ENCODE data around the gene CSTF3.
"Not testable (repeated sequence)": the region's sequence is repeated elsewhere in the genome, so short reads cannot be mapped to it uniquely, and the experiment has no call there.

CSTF3 gene

DNA sequence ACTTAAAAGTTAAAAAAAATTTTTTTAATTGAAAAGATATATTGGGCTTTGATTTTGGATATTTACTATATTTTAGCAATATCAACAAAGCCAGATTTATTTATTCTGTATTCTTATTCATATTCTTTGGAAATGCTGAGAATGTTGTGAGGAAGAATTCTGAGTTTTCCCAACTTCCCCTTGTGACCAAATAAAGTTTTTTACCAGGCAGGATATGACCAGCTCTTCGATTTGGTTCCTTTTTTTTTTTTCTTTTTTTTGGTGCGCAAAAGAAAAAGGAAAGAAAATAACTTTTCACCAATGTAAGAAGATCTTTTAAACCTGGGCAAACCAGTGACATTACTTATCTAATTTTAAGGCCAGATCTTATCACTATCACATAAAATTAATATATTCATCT is 109.0 kb downstream of the CSTF3 start:
- no peaks in the 10 kb centered on the region for H3K79me2 ChIP-seq (ENCODE audit: control insufficient read depth, low read length)
- TF ChIP-seq, protein P1, sequence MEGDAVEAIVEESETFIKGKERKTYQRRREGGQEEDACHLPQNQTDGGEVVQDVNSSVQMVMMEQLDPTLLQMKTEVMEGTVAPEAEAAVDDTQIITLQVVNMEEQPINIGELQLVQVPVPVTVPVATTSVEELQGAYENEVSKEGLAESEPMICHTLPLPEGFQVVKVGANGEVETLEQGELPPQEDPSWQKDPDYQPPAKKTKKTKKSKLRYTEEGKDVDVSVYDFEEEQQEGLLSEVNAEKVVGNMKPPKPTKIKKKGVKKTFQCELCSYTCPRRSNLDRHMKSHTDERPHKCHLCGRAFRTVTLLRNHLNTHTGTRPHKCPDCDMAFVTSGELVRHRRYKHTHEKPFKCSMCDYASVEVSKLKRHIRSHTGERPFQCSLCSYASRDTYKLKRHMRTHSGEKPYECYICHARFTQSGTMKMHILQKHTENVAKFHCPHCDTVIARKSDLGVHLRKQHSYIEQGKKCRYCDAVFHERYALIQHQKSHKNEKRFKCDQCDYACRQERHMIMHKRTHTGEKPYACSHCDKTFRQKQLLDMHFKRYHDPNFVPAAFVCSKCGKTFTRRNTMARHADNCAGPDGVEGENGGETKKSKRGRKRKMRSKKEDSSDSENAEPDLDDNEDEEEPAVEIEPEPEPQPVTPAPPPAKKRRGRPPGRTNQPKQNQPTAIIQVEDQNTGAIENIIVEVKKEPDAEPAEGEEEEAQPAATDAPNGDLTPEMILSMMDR (IDR thresholded peaks at IDR 0.05; ENCODE audit: low read depth, low read length, poor library complexity, severe bottlenecking) = no peak
- TF ChIP-seq EZH2phosphoT487 (IDR thresholded peaks at IDR 0.05; ENCODE audit: borderline replicate concordance, low read length) = no peak
- no peak overlapping the region for H3K4me3 ChIP-seq (ENCODE audit: low read length)
- H3K36me3 ChIP-seq (ENCODE audit: control insufficient read depth, low read length) = peaks cover 10% of the 10 kb centered on the region
- no peaks in the 10 kb centered on the region for H3F3A ChIP-seq (ENCODE audit: control insufficient read depth, insufficient read depth)
- no peaks in the 10 kb centered on the region for H3K27me3 ChIP-seq (ENCODE audit: control insufficient read depth, low read length)
- H3K27ac ChIP-seq (ENCODE audit: low read depth, low read length) = no peak overlapping the region
- H3K9me2 ChIP-seq (replicated peaks; ENCODE audit: control insufficient read depth, low read length) = no peaks in the 10 kb centered on the region
- H4K20me1 ChIP-seq (ENCODE audit: control insufficient read depth, insufficient read depth, low read depth, low read length) = no peaks in the 10 kb centered on the region
- no peaks in the 10 kb centered on the region for H3K9me3 ChIP-seq (ENCODE audit: control insufficient read depth, insufficient read depth, low read length)
- peaks cover 22% of the 10 kb centered on the region for H3K4me1 ChIP-seq (ENCODE audit: control insufficient read depth, low read length)
- no peak overlapping the region for H3K4me2 ChIP-seq (ENCODE audit: low read length)

DNA sequence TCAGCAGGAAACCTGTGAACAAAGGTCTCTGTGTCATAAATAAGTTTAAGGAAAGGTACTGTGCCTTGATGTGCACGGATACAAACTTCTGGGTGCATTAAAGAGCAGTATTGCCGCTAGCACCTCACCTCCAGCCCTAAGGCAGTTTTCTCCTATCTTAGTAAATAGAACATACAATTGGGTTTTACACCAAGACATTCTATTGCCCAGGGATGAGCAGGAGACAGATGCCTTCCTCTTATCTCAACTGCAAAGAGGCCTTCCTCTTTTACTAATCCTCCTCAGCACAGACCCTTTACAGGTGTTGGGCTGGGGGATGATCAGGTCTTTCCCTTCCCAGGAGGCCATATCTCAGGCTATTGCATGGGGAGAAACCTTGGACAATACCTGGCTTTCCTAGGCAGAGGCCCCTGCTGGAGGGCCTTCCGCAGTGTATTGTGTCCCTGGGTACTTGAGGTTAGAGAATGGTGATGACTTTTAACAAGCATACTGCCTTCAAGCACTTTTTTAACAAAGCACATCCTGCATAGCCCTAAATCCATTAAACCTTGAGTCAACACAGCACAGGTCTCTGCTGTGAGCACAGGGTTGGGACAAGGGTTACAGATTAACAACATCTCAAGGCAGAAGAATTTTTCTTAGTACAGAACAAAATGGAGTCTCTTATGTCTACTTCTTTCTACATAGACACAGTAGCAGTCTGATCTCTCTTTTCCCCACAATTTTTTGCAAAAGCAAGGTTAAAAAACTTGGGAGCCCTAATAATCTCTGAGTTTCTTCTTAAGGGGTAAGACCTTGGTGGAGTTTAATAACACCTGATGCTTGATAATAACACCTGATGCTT is 111.5 kb downstream of the CSTF3 start:
- H3K27me3 ChIP-seq (ENCODE audit: control insufficient read depth, low read length); H3K79me2 ChIP-seq (ENCODE audit: control insufficient read depth, low read length); H3K9me2 ChIP-seq (replicated peaks; ENCODE audit: control insufficient read depth, low read length); H4K20me1 ChIP-seq (ENCODE audit: control insufficient read depth, insufficient read depth, low read depth, low read length); H3K4me2 ChIP-seq (ENCODE audit: low read length); H3K4me3 ChIP-seq (ENCODE audit: low read length); H3F3A ChIP-seq (ENCODE audit: control insufficient read depth, insufficient read depth); H3K9me3 ChIP-seq (ENCODE audit: control insufficient read depth, insufficient read depth, low read length); H3K27ac ChIP-seq (ENCODE audit: low read depth, low read length): not testable (repeated sequence)
- H3K36me3 ChIP-seq (ENCODE audit: control insufficient read depth, low read length) = peaks cover 12% of the 10 kb centered on the region
- peaks cover 22% of the 10 kb centered on the region for H3K4me1 ChIP-seq (ENCODE audit: control insufficient read depth, low read length)

DNA sequence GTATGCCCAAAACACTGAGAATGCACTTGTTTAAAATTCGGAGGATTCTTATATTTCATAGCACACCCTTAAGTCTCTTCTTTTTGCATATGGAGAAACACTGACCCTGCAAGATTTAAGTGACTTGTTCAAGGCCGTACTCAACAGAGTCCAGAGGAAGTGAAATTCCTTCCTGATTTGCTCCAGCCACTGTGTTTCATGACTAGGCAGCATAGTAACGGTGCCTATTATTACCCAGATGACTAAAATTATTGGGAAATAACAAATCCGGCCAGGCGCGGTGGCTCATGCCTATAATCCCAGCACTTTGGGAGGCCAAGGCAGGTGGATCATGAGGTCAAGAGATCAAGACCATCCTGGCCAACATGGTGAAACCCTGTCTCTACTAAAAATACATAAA is 112.6 kb downstream of the CSTF3 start:
- H3K9me3 ChIP-seq (ENCODE audit: control insufficient read depth, insufficient read depth, low read length); H3K27ac ChIP-seq (ENCODE audit: low read depth, low read length); H3K4me2 ChIP-seq (ENCODE audit: low read length); H3K79me2 ChIP-seq (ENCODE audit: control insufficient read depth, low read length); H3K4me3 ChIP-seq (ENCODE audit: low read length); H3F3A ChIP-seq (ENCODE audit: control insufficient read depth, insufficient read depth); H3K27me3 ChIP-seq (ENCODE audit: control insufficient read depth, low read length); H3K9me2 ChIP-seq (replicated peaks; ENCODE audit: control insufficient read depth, low read length); H4K20me1 ChIP-seq (ENCODE audit: control insufficient read depth, insufficient read depth, low read depth, low read length): not testable (repeated sequence)
- Histone ChIP-seq H3K4me1 (ENCODE audit: control insufficient read depth, low read length) (peaks cover 22% of the 10 kb centered on the region), H3K36me3 (ENCODE audit: control insufficient read depth, low read length) (peaks cover 18% of the 10 kb centered on the region)

DNA sequence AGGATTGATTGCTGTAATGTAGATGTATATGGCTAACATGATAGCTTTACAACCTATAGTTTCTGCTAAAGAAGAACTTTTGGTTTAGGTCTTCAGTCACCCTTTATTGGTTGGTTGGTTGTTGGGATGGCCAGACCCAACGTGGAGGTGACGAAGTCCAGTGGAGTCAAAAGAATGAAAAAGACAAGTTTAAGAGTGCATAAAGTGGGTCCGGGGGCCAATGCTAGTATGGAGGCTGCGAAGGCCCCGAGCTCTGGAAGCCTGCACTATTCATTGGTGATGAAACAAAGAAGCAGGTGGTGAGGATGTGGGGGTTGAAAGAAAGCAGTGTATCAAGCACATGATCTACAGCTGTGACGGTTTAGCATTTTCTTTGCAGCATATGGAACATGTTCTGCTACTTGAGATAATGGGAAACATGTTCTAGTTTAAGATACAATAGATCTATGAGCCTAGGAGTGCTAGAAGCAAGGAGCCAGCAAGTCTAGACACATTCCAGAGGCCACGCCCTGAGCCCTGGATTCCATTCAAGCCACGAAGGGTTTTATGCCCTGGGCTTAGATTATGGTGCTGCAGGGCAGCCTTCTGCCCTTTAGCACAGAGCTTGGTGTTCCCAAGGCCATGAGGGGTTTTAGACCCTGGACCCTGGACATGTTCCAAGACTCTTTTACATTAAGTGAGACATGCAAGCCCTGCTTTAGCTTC is 115.6 kb downstream of the CSTF3 start:
- H3K9me3 ChIP-seq (ENCODE audit: control insufficient read depth, insufficient read depth, low read length) = no peaks in the 10 kb centered on the region
- H4K20me1 ChIP-seq (ENCODE audit: control insufficient read depth, insufficient read depth, low read depth, low read length) = no peaks in the 10 kb centered on the region
- H3K36me3 ChIP-seq (ENCODE audit: control insufficient read depth, low read length) = peaks cover 18% of the 10 kb centered on the region
- H3K4me2 ChIP-seq (ENCODE audit: low read length) = no peak overlapping the region
- no peak overlapping the region for H3K4me3 ChIP-seq (ENCODE audit: low read length)
- no peak for TF ChIP-seq EZH2phosphoT487 (IDR thresholded peaks at IDR 0.05; ENCODE audit: borderline replicate concordance, low read length)
- TF ChIP-seq, protein P1 (IDR thresholded peaks at IDR 0.05; ENCODE audit: low read depth, low read length, poor library complexity, severe bottlenecking) = no peak
- no peaks in the 10 kb centered on the region for H3K79me2 ChIP-seq (ENCODE audit: control insufficient read depth, low read length)
- H3K27ac ChIP-seq (ENCODE audit: low read depth, low read length) = no peak overlapping the region
- no peaks in the 10 kb centered on the region for H3K9me2 ChIP-seq (replicated peaks; ENCODE audit: control insufficient read depth, low read length)
- no peaks in the 10 kb centered on the region for H3K27me3 ChIP-seq (ENCODE audit: control insufficient read depth, low read length)
- H3K4me1 ChIP-seq (ENCODE audit: control insufficient read depth, low read length) = peaks cover 17% of the 10 kb centered on the region
- no peaks in the 10 kb centered on the region for H3F3A ChIP-seq (ENCODE audit: control insufficient read depth, insufficient read depth)

Data from DOHH2 (cell line).